Adipocyte (in vitro differentiated cells): Measurements from ENCODE around the gene ALDH2.
"Not testable (repeated sequence)": the region's sequence is repeated elsewhere in the genome, so short reads cannot be mapped to it uniquely, and the experiment has no call there.

ENCODE experiments used
- DNase-seq: peaks from one replicate; pipeline ENCODE4 v3.0.0-alpha.2; 2015; ENCODE audit warnings: low read depth
- H3K27me3 ChIP-seq: replicated peaks from 2 replicates; pipeline ENCODE4 v1.7.0; 2013; ENCODE audit warnings: mild to moderate bottlenecking, low read length, moderate library complexity; ENCODE audit not compliant: control insufficient read depth, insufficient read depth
- H3K36me3 ChIP-seq: 2 replicates; pipeline ENCODE4 v1.7.0; 2013; ENCODE audit warnings: low read length, mild to moderate bottlenecking, moderate library complexity; ENCODE audit not compliant: control insufficient read depth, insufficient read depth, severe bottlenecking
- H3K4me1 ChIP-seq: 2 replicates; pipeline ENCODE4 v1.7.0; 2013; ENCODE audit warnings: mild to moderate bottlenecking, low read length, moderate library complexity; ENCODE audit not compliant: control insufficient read depth, insufficient read depth
- H3K4me3 ChIP-seq: 2 replicates; pipeline ENCODE4 v1.7.0; 2013; ENCODE audit warnings: mild to moderate bottlenecking, low read length, moderate library complexity
- H3K9ac ChIP-seq: 2 replicates; pipeline ENCODE4 v1.7.0; 2013; ENCODE audit warnings: mild to moderate bottlenecking, low read length, moderate library complexity
- H3K9me3 ChIP-seq: 2 replicates; pipeline ENCODE4 v1.7.0; 2013; ENCODE audit warnings: mild to moderate bottlenecking, low read length, moderate library complexity; ENCODE audit not compliant: control insufficient read depth

The ALDH2 gene

GRCh38 chr12:111792155-111792855 lies 25.6 kb downstream of the ALDH2 start:
- Histone ChIP-seq H3K9me3 (no peaks in the 10 kb centered on the region), H3K4me1 (peaks cover 20% of the 10 kb centered on the region), H3K36me3 (peaks cover 56% of the 10 kb centered on the region), H3K4me3 (no peak overlapping the region), H3K9ac (peak overlapping the region; percentile 25), H3K27me3 (no peaks in the 10 kb centered on the region)
- no peak for DNase-seq

GRCh38 chr12:111792856-111793235 lies 26.1 kb downstream of the ALDH2 start:
- DNase-seq: no peak
- Histone ChIP-seq H3K4me1 (peaks cover 20% of the 10 kb centered on the region), H3K36me3 (peaks cover 61% of the 10 kb centered on the region), H3K27me3 (no peaks in the 10 kb centered on the region), H3K9me3 (no peaks in the 10 kb centered on the region), H3K4me3 (no peak overlapping the region), H3K9ac (no peak overlapping the region)

- peaks cover 55% of the 10 kb centered on the region for H3K36me3 ChIP-seq
- no peaks in the 10 kb centered on the region for H3K9me3 ChIP-seq
- no peaks in the 10 kb centered on the region for H3K27me3 ChIP-seq
- H3K4me3 ChIP-seq: no peak overlapping the region
- DNase-seq: no peak
- H3K9ac ChIP-seq: no peak overlapping the region
- H3K4me1 ChIP-seq: no peaks in the 10 kb centered on the region
Observed at GRCh38 chr12:111798182-111798581, 31.4 kb downstream of the ALDH2 start.

DNA sequence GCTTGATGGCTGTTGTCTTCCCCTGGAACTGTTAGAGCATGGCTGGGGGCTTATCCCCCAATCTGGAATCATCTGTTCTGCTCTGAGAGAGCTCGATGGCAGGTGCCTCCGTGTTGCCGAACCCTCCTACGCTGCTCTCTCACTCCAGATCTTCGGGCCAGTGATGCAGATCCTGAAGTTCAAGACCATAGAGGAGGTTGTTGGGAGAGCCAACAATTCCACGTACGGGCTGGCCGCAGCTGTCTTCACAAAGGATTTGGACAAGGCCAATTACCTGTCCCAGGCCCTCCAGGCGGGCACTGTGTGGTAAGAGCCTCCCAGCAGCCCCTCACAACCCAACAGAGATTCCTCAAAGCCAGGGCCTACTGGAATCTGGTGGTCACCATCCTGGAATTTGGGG lies 33.0 kb downstream of the ALDH2 start:
- H3K27me3 ChIP-seq: no peaks in the 10 kb centered on the region
- H3K9me3 ChIP-seq: no peaks in the 10 kb centered on the region
- DNase-seq: no peak
- H3K9ac ChIP-seq: no peak overlapping the region
- no peaks in the 10 kb centered on the region for H3K4me1 ChIP-seq
- peaks cover 46% of the 10 kb centered on the region for H3K36me3 ChIP-seq
- no peak overlapping the region for H3K4me3 ChIP-seq

GRCh38 chr12:111803038-111803626 lies 36.4 kb downstream of the ALDH2 start:
- Histone ChIP-seq H3K9me3 (no peaks in the 10 kb centered on the region), H3K9ac (no peak overlapping the region), H3K36me3 (peaks cover 40% of the 10 kb centered on the region), H3K4me1 (no peaks in the 10 kb centered on the region), H3K4me3 (no peak overlapping the region), H3K27me3 (no peaks in the 10 kb centered on the region)
- no peak for DNase-seq

DNA sequence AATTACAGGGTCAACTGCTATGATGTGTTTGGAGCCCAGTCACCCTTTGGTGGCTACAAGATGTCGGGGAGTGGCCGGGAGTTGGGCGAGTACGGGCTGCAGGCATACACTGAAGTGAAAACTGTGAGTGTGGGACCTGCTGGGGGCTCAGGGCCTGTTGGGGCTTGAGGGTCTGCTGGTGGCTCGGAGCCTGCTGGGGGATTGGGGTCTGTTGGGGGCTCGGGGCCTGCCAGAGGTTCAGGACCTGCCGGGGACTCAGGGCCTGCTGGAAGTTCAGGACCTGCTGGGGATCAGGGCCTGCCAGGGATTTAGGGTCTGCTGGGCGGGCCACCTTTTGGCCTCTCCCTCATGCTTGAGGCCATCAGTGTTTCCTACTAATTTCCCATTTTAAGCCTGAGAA lies 37.1 kb downstream of the ALDH2 start:
- DNase-seq: no peak

GRCh38 chr12:111806304-111806703 lies 39.6 kb downstream of the ALDH2 start:
- H3K4me1 ChIP-seq: no peaks in the 10 kb centered on the region
- H3K4me3 ChIP-seq: no peak overlapping the region
- no peak overlapping the region for H3K9ac ChIP-seq
- peaks cover 33% of the 10 kb centered on the region for H3K36me3 ChIP-seq
- no peak for DNase-seq
- H3K27me3 ChIP-seq: no peaks in the 10 kb centered on the region
- H3K9me3 ChIP-seq: no peaks in the 10 kb centered on the region

More for the DNA sequence above, 37.1 kb downstream of the ALDH2 start:
- Histone ChIP-seq H3K27me3 (no peaks in the 10 kb centered on the region), H3K9ac (no peak overlapping the region), H3K4me1 (no peaks in the 10 kb centered on the region), H3K36me3 (peaks cover 37% of the 10 kb centered on the region), H3K9me3 (no peaks in the 10 kb centered on the region), H3K4me3 (no peak overlapping the region)

DNA sequence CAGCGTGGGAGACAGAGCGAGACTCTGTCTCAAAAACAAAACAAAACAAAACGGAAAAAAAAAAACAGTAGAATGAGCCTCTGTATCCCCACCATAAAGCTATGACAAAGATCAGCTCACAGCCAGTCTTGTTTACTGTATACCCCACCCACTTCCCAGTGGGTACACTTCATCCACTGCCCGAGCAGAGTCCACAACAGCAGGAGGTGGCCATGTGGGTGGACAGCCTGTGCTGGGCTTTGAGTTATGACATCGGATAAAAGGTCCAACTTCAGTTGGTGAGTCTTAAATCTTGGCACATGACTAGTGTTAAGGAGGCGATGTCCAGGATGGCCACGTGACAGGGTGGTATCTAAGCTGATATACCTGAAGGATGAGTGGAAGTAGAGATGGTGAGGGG lies 40.5 kb downstream of the ALDH2 start:
- peaks cover 33% of the 10 kb centered on the region for H3K36me3 ChIP-seq
- no peaks in the 10 kb centered on the region for H3K4me1 ChIP-seq
- H3K27me3 ChIP-seq: no peaks in the 10 kb centered on the region
- no peak overlapping the region for H3K9ac ChIP-seq
- H3K9me3 ChIP-seq: no peaks in the 10 kb centered on the region
- no peak overlapping the region for H3K4me3 ChIP-seq
- no peak for DNase-seq

DNA sequence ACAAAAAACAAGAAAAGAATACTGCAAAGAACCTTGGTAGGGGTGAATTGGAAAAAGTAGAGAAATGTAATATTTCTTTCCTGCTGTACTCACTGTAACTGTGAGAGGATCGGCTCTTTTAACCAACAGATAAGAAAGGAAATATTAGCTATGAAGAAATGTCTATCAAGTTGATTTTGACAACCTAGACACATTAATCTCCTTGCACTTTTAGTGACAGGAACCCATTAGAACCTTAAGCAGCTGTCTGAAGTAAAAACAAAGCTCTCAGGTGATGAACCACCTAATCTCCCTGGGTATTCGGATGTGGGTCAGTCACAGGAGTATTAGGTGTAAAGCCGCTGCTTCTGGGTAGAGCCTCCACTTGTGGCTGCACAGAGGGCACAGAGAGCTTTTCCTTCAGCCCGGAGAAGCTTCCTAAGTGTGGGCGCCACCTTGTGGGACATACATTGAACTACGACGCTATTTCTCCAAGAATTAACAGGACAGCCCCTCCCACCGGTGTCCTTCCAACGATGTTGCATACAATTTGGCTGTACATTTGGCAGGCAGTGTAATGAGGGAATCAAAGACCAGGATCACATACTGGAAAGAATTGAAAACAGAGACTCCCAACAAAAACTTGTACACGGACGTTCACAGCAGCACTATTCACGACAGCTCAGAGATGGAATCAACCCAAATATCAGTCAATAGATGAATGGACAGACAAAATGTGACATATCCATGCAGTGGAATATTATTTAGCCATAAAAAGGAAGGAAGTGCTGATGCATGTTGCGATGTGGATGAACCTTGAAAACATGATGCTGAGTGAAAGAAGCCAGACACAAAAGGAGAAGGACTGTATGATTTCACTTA lies 46.4 kb downstream of the ALDH2 start:
- peaks cover 3% of the 10 kb centered on the region for H3K4me1 ChIP-seq
- H3K27me3 ChIP-seq: peaks cover 5% of the 10 kb centered on the region
- DNase-seq: peak; percentile 96
- no peak overlapping the region for H3K9ac ChIP-seq
- no peaks in the 10 kb centered on the region for H3K9me3 ChIP-seq
- H3K36me3 ChIP-seq: peaks cover 18% of the 10 kb centered on the region
- H3K4me3 ChIP-seq: no peak overlapping the region

DNA sequence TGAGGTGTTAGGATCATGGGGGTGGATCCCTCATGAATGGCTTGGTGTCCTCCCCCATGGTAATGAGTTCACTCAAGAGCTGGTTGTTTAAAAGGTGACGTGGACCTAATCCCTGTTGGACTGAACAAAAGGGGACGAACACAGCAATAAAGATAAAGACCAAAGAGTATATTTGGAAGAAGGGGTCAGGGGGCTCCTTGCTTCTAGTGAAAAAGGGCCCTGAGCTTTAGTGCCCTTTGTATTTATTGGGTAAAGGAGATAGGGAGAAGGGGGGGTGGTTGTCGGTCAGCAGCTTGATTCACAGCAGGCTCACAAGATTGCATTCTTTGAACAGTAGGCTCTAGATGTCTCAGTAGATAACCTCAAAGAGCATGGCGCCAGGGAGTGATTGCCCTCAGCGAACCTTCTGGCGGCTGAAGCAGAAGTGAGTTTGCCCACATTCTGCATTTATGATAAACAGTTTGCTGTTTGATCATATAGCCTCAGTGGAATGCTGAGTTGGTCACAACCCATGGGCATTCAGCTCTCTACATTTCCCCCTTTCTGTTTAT lies 49.4 kb downstream of the ALDH2 start:
- DNase-seq: no peak
- no peak overlapping the region for H3K9ac ChIP-seq
- peaks cover 3% of the 10 kb centered on the region for H3K4me1 ChIP-seq
- no peaks in the 10 kb centered on the region for H3K9me3 ChIP-seq
- H3K36me3 ChIP-seq: no peaks in the 10 kb centered on the region
- no peak overlapping the region for H3K4me3 ChIP-seq
- peaks cover 14% of the 10 kb centered on the region for H3K27me3 ChIP-seq

DNA sequence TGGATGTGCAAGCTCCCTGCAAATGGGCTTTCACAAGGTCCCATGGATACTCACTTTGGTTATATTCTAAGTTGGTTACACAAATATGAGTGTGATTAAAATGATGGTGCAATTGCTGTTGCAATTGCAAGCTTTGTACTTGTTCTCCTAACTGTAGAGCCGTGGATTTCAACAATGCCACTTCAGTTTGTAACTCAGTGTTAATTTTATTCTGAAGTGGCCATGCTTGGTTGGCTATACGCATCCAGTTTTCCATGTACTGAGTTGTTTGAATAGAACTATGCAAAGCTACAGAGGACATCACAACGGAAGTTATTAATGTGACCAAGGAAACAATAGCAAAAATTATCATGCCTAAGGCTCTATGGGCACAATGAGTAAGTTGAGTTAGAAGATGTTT lies 50.2 kb downstream of the ALDH2 start:
- not testable (repeated sequence) for H3K36me3 ChIP-seq, DNase-seq, H3K4me3 ChIP-seq, H3K9ac ChIP-seq, H3K9me3 ChIP-seq, H3K4me1 ChIP-seq
- peaks cover 16% of the 10 kb centered on the region for H3K27me3 ChIP-seq
